CD8-positive, alpha-beta memory T cell (primary cell): ENCODE measurements around the gene CABP4. TPM values are rescaled to one million over a fixed set of nuclear protein-coding genes. Genes with fewer than 3 reads are reported as not detected.

Source experiments
- CTCF ChIA-PET: fragments of 350-600 bp; sonication (Branson Sonifier 250); formaldehyde crosslinking; loops from one replicate; lab custom pipeline; 2021; ENCODE audit warnings: antibody characterized with exemption; lab: Charles Lee
- POLR2A ChIA-PET: fragments of 350-600 bp; sonication (Branson Sonifier 250); formaldehyde crosslinking; loops from one replicate; lab custom pipeline; 2021; ENCODE audit warnings: antibody characterized with exemption; lab: Charles Lee
- DNase-seq, 5 donors: peaks; one replicate each; pipeline versions ENCODE4 v3.0.0 to v3.0.0-alpha.2; 2020 to 2022; ENCODE audit warnings: mixed read lengths in 1 of 5
- H3K27ac ChIP-seq: one replicate; pipeline ENCODE4 v1.7.0; 2013; ENCODE audit warnings: low read depth, mild to moderate bottlenecking, low read length, moderate library complexity
- H3K27me3 ChIP-seq: 2 replicates; pipeline ENCODE4 v1.7.0; 2013; ENCODE audit warnings: low read length, mild to moderate bottlenecking; ENCODE audit not compliant: insufficient read depth, poor library complexity, severe bottlenecking
- H3K36me3 ChIP-seq: 2 replicates; pipeline ENCODE4 v1.7.0; 2013; ENCODE audit warnings: mild to moderate bottlenecking, low read length, moderate library complexity; ENCODE audit not compliant: insufficient read depth
- H3K4me1 ChIP-seq: 2 replicates; pipeline ENCODE4 v1.7.0; 2013; ENCODE audit warnings: mild to moderate bottlenecking, low read length, moderate library complexity; ENCODE audit not compliant: insufficient read depth
- H3K4me3 ChIP-seq: 2 replicates; pipeline ENCODE4 v1.7.0; 2013; ENCODE audit warnings: mild to moderate bottlenecking, low read length
- H3K9me3 ChIP-seq: 2 replicates; pipeline ENCODE4 v1.7.0; 2013; ENCODE audit warnings: mild to moderate bottlenecking, low read length
- H3K27ac Mint-ChIP-seq, 8 donors: one replicate each; pipeline ENCODE4 v1.8.0; 2020 to 2021; ENCODE audit warnings: mixed read lengths in 8 of 8, mild to moderate bottlenecking in 6 of 8, inconsistent platforms in 3 of 8, moderate library complexity in 3 of 8
- H3K27me3 Mint-ChIP-seq, 2 donors: one replicate each; pipeline ENCODE4 v1.8.0; 2020 to 2021; ENCODE audit warnings: mixed read lengths in 2 of 2, mild to moderate bottlenecking in 1 of 2, moderate library complexity in 1 of 2
- H3K36me3 Mint-ChIP-seq, 3 donors: one replicate each; pipeline ENCODE4 v1.8.0; 2020 to 2021; ENCODE audit warnings: mixed read lengths in 3 of 3, inconsistent platforms in 1 of 3, mild to moderate bottlenecking in 1 of 3
- H3K4me1 Mint-ChIP-seq, 3 donors: one replicate each; pipeline ENCODE4 v1.8.0; 2020 to 2021; ENCODE audit warnings: mixed read lengths in 3 of 3, inconsistent platforms in 1 of 3, mild to moderate bottlenecking in 1 of 3
- H3K4me3 Mint-ChIP-seq, 7 donors: one replicate each; pipeline ENCODE4 v1.8.0; 2020 to 2021; ENCODE audit warnings: mixed read lengths in 7 of 7, mild to moderate bottlenecking in 6 of 7, moderate library complexity in 4 of 7, inconsistent platforms in 2 of 7
- H3K9me3 Mint-ChIP-seq, 5 donors: one replicate each; pipeline ENCODE4 v1.8.0; 2020 to 2022; ENCODE audit warnings: mixed read lengths in 5 of 5, mild to moderate bottlenecking in 3 of 5, moderate library complexity in 2 of 5, inconsistent platforms in 1 of 5
- polyA plus RNA-seq: library from polyadenylated mRNA; unstranded; fragments of 300-500 nt; fragmentation: Illumina TruSeq; gene quantifications from one replicate; pipeline ENCODE4 v1.2.3, GENCODE V29; 2021
- total RNA-seq, 2 experiments: library from RNA; stranded (reverse); gene quantifications; one replicate each; pipeline ENCODE4 v1.2.3, GENCODE V29; 2021

The CABP4 gene
- total and polyA plus RNA-seq, 3 experiments from 2014 or later = 0.28 to 0.36 (median 0.33) TPM

DNA sequence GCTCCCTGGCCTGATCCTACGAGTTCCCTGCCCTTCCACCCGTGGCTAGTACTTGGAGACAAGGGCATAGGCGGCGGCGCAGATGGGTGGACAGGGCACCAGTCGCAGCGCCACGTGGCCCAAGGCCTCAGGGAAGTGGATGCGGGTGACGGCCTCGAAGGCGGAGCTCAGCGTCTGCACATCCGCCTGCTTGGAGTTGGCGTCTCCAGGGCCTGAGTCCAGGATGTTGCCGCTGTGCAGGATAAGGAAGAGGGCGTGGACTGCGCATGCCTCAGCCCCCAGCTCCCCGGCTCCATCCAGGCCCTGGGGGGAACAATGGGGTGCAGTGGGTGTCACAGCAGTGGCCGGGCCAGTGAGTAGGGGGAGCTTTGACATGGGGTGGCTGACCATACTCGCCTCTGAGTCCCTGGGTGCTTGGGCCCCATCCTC is 43.4 kb downstream of the CABP4 start:
- Histone ChIP-seq H3K27ac (no peak overlapping the region), H3K9me3 (no peaks in the 10 kb centered on the region), H3K36me3 (peaks cover 18% of the 10 kb centered on the region), H3K4me3 (no peak overlapping the region), H3K27me3 (no peaks in the 10 kb centered on the region), H3K4me1 (peaks cover 6% of the 10 kb centered on the region)
- H3K36me3 Mint-ChIP-seq = peaks cover 8 to 87% (median 15%) of the 10 kb centered on the region in 3 donors
- no peak for DNase-seq
- peak overlapping the region in 1 of 8 donors; percentile 5 for H3K27ac Mint-ChIP-seq
- no peak overlapping the region for H3K4me3 Mint-ChIP-seq
- no peaks in the 10 kb centered on the region for H3K27me3 Mint-ChIP-seq
- CTCF ChIA-PET = interaction anchor here (2.2 kb wide), 1 partner anchor 97 kb away, joined by 5 read pairs; the partner anchor contains the start of gene PPP1CA
- POLR2A ChIA-PET = no interaction called here
- no peaks in the 10 kb centered on the region for H3K9me3 Mint-ChIP-seq
- H3K4me1 Mint-ChIP-seq = peaks cover 16 to 23% (median 19%) of the 10 kb centered on the region in 3 donors

DNA sequence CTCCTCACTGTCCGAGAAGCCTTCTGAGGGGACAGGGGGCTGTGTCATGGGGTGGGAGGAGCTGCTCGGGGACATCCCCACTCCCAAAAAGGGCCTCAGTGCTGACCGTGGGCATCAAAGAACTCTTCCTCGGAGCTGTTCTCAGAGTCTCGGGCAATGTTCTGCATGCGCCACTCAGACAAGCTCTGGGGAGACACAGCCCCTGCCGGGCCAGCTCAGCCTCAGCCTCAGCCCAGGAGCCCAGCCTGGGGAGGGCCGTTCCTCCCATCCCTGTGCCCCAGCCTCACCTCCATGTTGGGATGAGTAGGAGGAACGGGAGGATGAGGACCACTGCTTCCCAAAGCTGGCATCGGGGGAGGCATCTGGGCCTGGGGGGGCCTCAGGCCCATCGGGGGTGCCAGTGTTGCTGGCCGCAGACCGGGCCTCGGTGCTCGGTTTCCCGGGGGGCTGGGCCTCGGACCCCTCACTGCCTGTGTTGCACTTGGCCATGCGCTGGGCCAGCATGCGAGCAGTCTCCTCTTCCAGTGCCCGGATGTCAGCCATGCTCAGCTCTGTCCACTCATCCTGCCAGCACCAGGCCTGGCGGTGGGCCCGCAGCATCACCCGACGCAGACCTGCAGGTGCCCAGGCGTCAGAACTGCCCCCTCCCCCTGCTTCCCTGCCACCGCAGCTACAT is 44.8 kb downstream of the CABP4 start:
- POLR2A ChIA-PET = interaction anchor here (1.0 kb wide), 1 partner anchor 98 kb away, joined by 4 read pairs; the partner anchor contains the start of gene PPP1CA

DNA sequence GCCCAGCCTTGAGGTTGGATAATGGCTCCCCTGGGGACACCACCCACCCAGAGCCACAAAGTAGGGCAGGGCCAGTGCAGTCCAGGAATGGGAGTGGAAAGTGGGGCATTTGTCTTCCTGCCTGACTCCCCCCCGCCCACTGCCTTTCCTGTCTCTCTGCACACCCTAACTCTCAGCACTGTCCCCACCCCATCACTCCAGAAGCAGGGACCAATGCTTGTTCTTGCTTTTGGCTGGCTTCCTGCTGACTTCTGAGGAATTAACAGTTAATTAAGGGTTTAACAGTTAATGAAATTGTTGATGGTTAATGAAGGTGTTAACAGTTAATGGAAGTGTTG is 45.3 kb downstream of the CABP4 start:
- peaks cover 13% of the 10 kb centered on the region for H3K4me1 ChIP-seq
- H3K27ac ChIP-seq = no peak overlapping the region
- ChIA-PET POLR2A (interaction anchor here (1.0 kb wide), 1 partner anchor 99 kb away, joined by 4 read pairs; the partner anchor contains the start of gene PPP1CA), CTCF (interaction anchor here (2.2 kb wide), 1 partner anchor 99 kb away, joined by 5 read pairs; the partner anchor contains the start of gene PPP1CA)
- Mint-ChIP-seq H3K27me3 (no peaks in the 10 kb centered on the region), H3K36me3 (peaks cover 8 to 79% (median 15%) of the 10 kb centered on the region in 3 donors), H3K9me3 (no peaks in the 10 kb centered on the region), H3K4me3 (peak overlapping the region in 1 of 7 donors; percentile 63), H3K4me1 (peaks cover 20 to 34% (median 21%) of the 10 kb centered on the region in 3 donors), H3K27ac (peak overlapping the region in 3 of 8 donors; percentile 43 to 67 (median 48))
- H3K4me3 ChIP-seq = no peak overlapping the region
- no peaks in the 10 kb centered on the region for H3K27me3 ChIP-seq
- no peak for DNase-seq
- peaks cover 18% of the 10 kb centered on the region for H3K36me3 ChIP-seq
- H3K9me3 ChIP-seq = no peaks in the 10 kb centered on the region

More for the DNA sequence above, 44.8 kb downstream of the CABP4 start:
- H3K36me3 Mint-ChIP-seq = peaks cover 8 to 82% (median 15%) of the 10 kb centered on the region in 3 donors
- H3K9me3 Mint-ChIP-seq = no peaks in the 10 kb centered on the region
- H3K9me3 ChIP-seq = no peaks in the 10 kb centered on the region
- peaks cover 19 to 33% (median 20%) of the 10 kb centered on the region in 3 donors for H3K4me1 Mint-ChIP-seq
- H3K4me3 ChIP-seq = no peak overlapping the region
- H3K27ac Mint-ChIP-seq = peak overlapping the region in 1 of 8 donors; percentile 66
- H3K27me3 ChIP-seq = no peaks in the 10 kb centered on the region
- no peak overlapping the region for H3K27ac ChIP-seq
- peak in 1 of 5 donors; percentile 46 for DNase-seq
- CTCF ChIA-PET = interaction anchor here (0.5 to 2.2 kb wide), 2 partner anchors 21 to 98 kb away, joined by 3 to 5 read pairs; partner anchors contain the start of gene PPP1CA
- peaks cover 18% of the 10 kb centered on the region for H3K36me3 ChIP-seq
- H3K4me3 Mint-ChIP-seq = no peak overlapping the region
- peaks cover 10% of the 10 kb centered on the region for H3K4me1 ChIP-seq
- no peaks in the 10 kb centered on the region for H3K27me3 Mint-ChIP-seq

DNA sequence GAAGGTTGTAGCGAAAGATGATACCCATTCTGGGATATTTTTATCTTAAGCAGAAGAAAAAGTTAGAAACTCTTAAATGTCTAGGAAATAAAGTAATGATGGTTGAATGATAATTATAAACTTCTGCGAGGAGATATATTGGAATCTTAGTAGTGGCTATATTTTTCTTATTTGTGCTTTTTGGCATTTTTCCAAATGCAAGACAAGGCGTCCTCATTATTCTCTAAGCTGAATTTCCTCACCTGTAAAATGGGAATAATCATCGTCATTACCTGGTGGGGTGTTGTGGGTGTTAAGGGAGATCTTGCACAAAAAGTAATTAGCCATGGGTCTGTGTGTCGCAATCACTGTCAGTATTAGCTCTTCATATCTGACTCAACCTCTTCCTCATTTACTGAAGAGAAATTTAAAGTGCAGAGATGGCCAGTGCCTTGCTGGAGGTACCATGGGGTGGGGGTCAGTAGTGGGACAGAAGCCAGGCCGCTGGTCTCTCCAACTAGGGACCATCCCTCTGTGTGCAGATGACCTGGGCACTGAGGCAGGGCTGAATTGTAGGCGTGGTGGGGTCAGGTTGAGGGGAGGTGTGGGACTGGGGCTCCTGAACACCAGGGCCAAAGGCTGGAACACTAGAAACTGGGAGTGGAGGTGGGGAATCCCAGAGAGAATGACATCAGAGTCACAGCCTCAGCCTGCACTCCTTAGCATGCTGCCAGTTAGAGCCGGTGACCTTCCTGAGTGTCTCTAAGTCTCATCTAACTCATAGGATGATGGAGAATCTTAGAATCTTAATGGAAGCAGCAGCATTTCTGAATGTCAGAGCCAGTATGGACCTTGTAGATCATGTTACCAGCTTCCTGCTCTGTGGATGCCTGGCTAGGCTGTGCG is 45.9 kb downstream of the CABP4 start:
- Mint-ChIP-seq H3K4me1 (peaks cover 26 to 40% (median 28%) of the 10 kb centered on the region in 3 donors), H3K4me3 (peak overlapping the region in 2 of 7 donors; percentile 48 to 63), H3K27me3 (no peaks in the 10 kb centered on the region), H3K9me3 (no peaks in the 10 kb centered on the region), H3K36me3 (peaks cover 8 to 74% (median 15%) of the 10 kb centered on the region in 3 donors), H3K27ac (peak overlapping the region in 7 of 8 donors; percentile 32 to 91 (median 67))
- no peaks in the 10 kb centered on the region for H3K9me3 ChIP-seq
- no peak overlapping the region for H3K27ac ChIP-seq
- peaks cover 19% of the 10 kb centered on the region for H3K4me1 ChIP-seq
- ChIA-PET CTCF (no interaction called here), POLR2A (no interaction called here)
- no peaks in the 10 kb centered on the region for H3K27me3 ChIP-seq
- peaks cover 18% of the 10 kb centered on the region for H3K36me3 ChIP-seq
- no peak overlapping the region for H3K4me3 ChIP-seq
- no peak for DNase-seq

DNA sequence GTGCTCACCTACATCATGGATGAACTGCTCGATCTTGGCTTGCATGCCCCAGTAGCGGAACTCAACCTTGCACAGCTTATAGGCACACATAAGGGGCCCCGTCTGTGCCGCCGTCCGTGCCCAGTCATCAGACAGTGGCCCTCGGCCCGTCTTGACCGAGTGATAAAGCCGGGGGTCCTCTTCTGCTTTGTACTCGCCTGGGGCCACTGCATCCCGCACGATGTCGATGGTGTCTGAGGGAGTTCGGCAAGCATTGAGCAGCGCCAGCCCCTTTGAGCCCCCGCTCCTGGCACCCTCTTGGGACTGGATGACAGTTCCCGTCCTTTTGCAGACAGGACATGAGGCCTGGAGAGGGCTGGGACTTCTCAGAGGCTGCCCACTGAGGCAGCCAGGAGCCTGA is 46.7 kb downstream of the CABP4 start:
- Mint-ChIP-seq H3K4me3 (peak overlapping the region in 1 of 7 donors; percentile 63), H3K9me3 (no peaks in the 10 kb centered on the region), H3K27ac (peak overlapping the region in 1 of 8 donors; percentile 31), H3K27me3 (peaks cover 0 to 1% of the 10 kb centered on the region in 2 donors), H3K36me3 (peaks cover 8 to 73% (median 15%) of the 10 kb centered on the region in 3 donors), H3K4me1 (peaks cover 34 to 48% (median 35%) of the 10 kb centered on the region in 3 donors)
- Histone ChIP-seq H3K4me1 (peaks cover 27% of the 10 kb centered on the region), H3K36me3 (peaks cover 18% of the 10 kb centered on the region), H3K4me3 (no peak overlapping the region), H3K27me3 (no peaks in the 10 kb centered on the region), H3K9me3 (no peaks in the 10 kb centered on the region), H3K27ac (no peak overlapping the region)
- DNase-seq = peak in 1 of 5 donors; percentile 42
- POLR2A ChIA-PET = no interaction called here
- CTCF ChIA-PET = interaction anchor here (0.8 kb wide), 1 partner anchor 10 kb away, joined by 3 read pairs; no protein-coding TSS in a partner anchor

DNA sequence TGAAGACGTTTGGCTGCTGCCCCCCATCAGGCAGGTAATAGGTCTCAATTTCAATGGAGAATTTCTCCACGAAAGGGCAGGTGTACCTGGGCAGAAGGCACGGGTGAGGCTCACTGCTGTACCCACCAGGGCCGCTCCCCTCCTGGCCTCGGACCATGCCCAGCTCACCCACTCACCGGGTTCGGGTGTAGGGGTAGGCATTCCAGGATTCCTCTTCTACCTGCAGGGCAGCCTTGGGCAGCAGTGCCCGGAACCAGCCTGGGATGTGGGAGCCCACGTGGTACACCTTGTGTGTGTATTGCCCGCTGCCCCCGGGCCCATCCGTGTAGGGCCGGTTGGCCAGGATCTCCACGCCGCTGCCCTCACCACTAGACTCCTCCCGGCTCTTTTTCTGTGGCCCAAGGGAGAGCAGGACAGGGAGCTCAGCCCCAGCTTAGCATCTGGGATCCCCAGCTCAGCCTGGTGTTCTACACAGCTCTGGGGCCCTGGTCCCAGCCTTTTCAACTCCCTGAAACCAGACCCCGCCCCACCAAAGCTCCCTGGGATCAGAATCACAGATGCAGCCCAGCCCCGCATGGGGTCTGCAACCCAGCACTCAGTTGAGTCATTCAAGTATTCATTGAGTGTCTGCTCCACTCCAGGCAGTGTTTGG is 47.3 kb downstream of the CABP4 start:
- peaks cover 33% of the 10 kb centered on the region for H3K4me1 ChIP-seq
- peaks cover 39 to 54% (median 40%) of the 10 kb centered on the region in 3 donors for H3K4me1 Mint-ChIP-seq
- peaks cover 8 to 71% (median 15%) of the 10 kb centered on the region in 3 donors for H3K36me3 Mint-ChIP-seq
- peaks cover 0 to 1% of the 10 kb centered on the region in 2 donors for H3K27me3 Mint-ChIP-seq
- no peaks in the 10 kb centered on the region for H3K9me3 ChIP-seq
- peak overlapping the region; percentile 59 to 94 (median 86) for H3K27ac Mint-ChIP-seq
- H3K4me3 Mint-ChIP-seq = peak overlapping the region; percentile 64 to 91 (median 82)
- H3K27me3 ChIP-seq = no peaks in the 10 kb centered on the region
- H3K36me3 ChIP-seq = peaks cover 18% of the 10 kb centered on the region
- DNase-seq = peak in 1 of 5 donors; percentile 40
- H3K27ac ChIP-seq = no peak overlapping the region
- POLR2A ChIA-PET = no interaction called here
- H3K9me3 Mint-ChIP-seq = no peaks in the 10 kb centered on the region
- CTCF ChIA-PET = interaction anchor here (0.8 to 1.1 kb wide), 2 partner anchors 11 to 101 kb away, joined by 3 read pairs; no protein-coding TSS in a partner anchor
- no peak overlapping the region for H3K4me3 ChIP-seq
